ENCODE results near the gene SNRPA1.
A peak's percentile ranks its signal among the peaks of the same experiment; 100 is the strongest.
"Not testable (repeated sequence)": the region's sequence is repeated elsewhere in the genome, so short reads cannot be mapped to it uniquely, and the experiment has no call there.

The SNRPA1 gene

GRCh38 chr15:101294731-101295606, at the start of gene SNRPA1:
Gene SNRPA1 (minus strand): TSS chr15:101295248. CDS start chr15:101295178, 70 bp downstream.
- DNase-seq, result peak; percentile 90

GRCh38 chr15:101342056-101342455, 47.0 kb upstream of the SNRPA1 start:
- no peak for DNase-seq

- no peak for DNase-seq
These were observed 43.5 kb upstream of the SNRPA1 start for GRCh38 chr15:101338502-101339057.

- DNase-seq, result no peak
These were observed 42.9 kb upstream of the SNRPA1 start for GRCh38 chr15:101337976-101338375.

GRCh38 chr15:101333907-101334789, 39.1 kb upstream of the SNRPA1 start:
- not testable (repeated sequence) for DNase-seq

GRCh38 chr15:101332061-101332467, 37.0 kb upstream of the SNRPA1 start:
- DNase-seq, result no peak

GRCh38 chr15:101329867-101330380, 34.9 kb upstream of the SNRPA1 start:
- no peak for DNase-seq

- DNase-seq, result no peak
These were observed 34.3 kb upstream of the SNRPA1 start for GRCh38 chr15:101329309-101329863.

GRCh38 chr15:101328001-101328400, 33.0 kb upstream of the SNRPA1 start:
- no peak for DNase-seq

- no peak for DNase-seq
These were observed 32.2 kb upstream of the SNRPA1 start for GRCh38 chr15:101327147-101327740.

- no peak for DNase-seq
These were observed 31.6 kb upstream of the SNRPA1 start for GRCh38 chr15:101326462-101327146.

GRCh38 chr15:101326026-101326315, 30.9 kb upstream of the SNRPA1 start:
- no peak for DNase-seq

- no peak for DNase-seq
These were observed 30.4 kb upstream of the SNRPA1 start for GRCh38 chr15:101325263-101326025.

- DNase-seq, result no peak
These were observed 29.6 kb upstream of the SNRPA1 start for GRCh38 chr15:101324524-101325177.

- no peak for DNase-seq
These were observed 28.9 kb upstream of the SNRPA1 start for GRCh38 chr15:101323793-101324523.

- no peak for DNase-seq
These were observed 27.9 kb upstream of the SNRPA1 start for GRCh38 chr15:101322854-101323477.

- no peak for DNase-seq
These were observed 27.1 kb upstream of the SNRPA1 start for GRCh38 chr15:101322016-101322695.

- DNase-seq, result no peak
These were observed 25.5 kb upstream of the SNRPA1 start for GRCh38 chr15:101320501-101321052.

All from NCI-H187 treated with DMSO at 0.1 percent for 48 hours (cell line).